ENCODE measurements around the gene UGT2B15.

DNA sequence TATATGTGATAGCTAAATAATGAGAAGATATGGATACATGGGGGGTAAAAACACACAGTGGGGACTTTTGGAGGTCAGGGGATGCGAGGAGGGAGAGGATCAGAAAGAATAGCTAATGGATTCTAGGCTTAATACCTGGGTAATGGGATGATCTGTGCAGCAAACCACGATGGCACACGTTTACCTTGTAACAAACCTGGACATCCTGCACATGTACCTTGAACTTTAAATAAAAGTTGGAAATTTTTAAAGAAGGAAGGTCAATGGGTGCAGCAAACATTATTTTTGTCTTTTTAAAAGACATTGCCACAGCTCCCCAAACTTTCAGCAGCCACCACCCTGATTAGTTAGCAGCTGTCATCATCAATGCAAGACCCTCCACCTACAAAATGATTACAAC, 29.7 kb upstream of the UGT2B15 start:
- TF ChIP-seq, protein P1, sequence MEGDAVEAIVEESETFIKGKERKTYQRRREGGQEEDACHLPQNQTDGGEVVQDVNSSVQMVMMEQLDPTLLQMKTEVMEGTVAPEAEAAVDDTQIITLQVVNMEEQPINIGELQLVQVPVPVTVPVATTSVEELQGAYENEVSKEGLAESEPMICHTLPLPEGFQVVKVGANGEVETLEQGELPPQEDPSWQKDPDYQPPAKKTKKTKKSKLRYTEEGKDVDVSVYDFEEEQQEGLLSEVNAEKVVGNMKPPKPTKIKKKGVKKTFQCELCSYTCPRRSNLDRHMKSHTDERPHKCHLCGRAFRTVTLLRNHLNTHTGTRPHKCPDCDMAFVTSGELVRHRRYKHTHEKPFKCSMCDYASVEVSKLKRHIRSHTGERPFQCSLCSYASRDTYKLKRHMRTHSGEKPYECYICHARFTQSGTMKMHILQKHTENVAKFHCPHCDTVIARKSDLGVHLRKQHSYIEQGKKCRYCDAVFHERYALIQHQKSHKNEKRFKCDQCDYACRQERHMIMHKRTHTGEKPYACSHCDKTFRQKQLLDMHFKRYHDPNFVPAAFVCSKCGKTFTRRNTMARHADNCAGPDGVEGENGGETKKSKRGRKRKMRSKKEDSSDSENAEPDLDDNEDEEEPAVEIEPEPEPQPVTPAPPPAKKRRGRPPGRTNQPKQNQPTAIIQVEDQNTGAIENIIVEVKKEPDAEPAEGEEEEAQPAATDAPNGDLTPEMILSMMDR (IDR thresholded peaks at IDR 0.05; ENCODE audit: poor library complexity), result no peak
- no peak for TF ChIP-seq EZH2 (IDR thresholded peaks at IDR 0.05; ENCODE audit: borderline replicate concordance)

Data from hepatocyte (in vitro differentiated cells).